Adipocyte (in vitro differentiated cells): ENCODE results near the gene BTG2.

Experiments
- DNase-seq: peaks from one replicate; pipeline ENCODE4 v3.0.0-alpha.2; 2015; ENCODE audit warnings: low read depth
- H3K27me3 ChIP-seq: replicated peaks from 2 replicates; pipeline ENCODE4 v1.7.0; 2013; ENCODE audit warnings: mild to moderate bottlenecking, low read length, moderate library complexity; ENCODE audit not compliant: control insufficient read depth, insufficient read depth
- H3K36me3 ChIP-seq: 2 replicates; pipeline ENCODE4 v1.7.0; 2013; ENCODE audit warnings: low read length, mild to moderate bottlenecking, moderate library complexity; ENCODE audit not compliant: control insufficient read depth, insufficient read depth, severe bottlenecking
- H3K4me1 ChIP-seq: 2 replicates; pipeline ENCODE4 v1.7.0; 2013; ENCODE audit warnings: mild to moderate bottlenecking, low read length, moderate library complexity; ENCODE audit not compliant: control insufficient read depth, insufficient read depth
- H3K4me3 ChIP-seq: 2 replicates; pipeline ENCODE4 v1.7.0; 2013; ENCODE audit warnings: mild to moderate bottlenecking, low read length, moderate library complexity
- H3K9ac ChIP-seq: 2 replicates; pipeline ENCODE4 v1.7.0; 2013; ENCODE audit warnings: mild to moderate bottlenecking, low read length, moderate library complexity
- H3K9me3 ChIP-seq: 2 replicates; pipeline ENCODE4 v1.7.0; 2013; ENCODE audit warnings: mild to moderate bottlenecking, low read length, moderate library complexity; ENCODE audit not compliant: control insufficient read depth

Gene BTG2

DNA sequence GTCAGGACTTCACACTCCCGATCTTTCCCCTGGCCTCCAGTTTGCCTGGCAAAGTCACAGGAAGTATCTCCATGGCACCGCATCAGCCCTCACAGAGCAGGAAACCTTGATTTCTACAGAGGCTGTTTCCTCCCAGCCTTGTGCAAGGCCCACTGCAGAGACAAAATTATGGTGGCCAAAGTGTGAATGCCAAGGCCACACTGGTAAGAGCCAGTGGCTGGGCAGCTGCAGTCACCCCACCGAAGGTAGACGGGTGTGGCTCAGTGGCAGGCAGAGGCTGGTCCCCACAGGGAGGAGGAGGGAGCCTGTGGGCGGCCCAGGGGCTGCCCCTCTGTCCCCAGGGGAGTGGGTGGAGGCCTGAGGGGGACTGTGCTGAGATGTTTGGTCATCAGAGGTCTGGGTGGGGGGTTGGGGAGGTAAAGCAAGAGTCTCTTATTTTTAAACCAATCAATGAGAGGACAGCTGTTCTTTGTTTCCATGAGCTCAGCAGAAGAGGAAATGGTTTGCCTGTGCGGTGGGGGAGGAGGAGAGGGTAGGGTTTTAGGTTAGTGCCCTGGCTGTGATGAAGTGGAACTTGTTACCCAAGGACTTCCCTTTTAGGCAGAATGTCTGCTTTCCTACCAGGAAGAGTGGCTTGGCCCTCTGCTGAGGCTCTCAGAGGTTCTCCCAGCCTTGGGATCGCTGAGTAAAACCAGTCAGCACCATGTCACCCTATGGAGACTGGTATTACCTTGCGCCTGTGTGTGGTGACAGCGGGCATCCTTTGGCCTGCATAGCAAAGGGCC lies 18.0 kb upstream of the BTG2 start:
- no peaks in the 10 kb centered on the region for H3K36me3 ChIP-seq
- H3K9ac ChIP-seq: no peak overlapping the region
- H3K4me1 ChIP-seq: peaks cover 19% of the 10 kb centered on the region
- H3K27me3 ChIP-seq: peaks cover 10% of the 10 kb centered on the region
- DNase-seq: no peak
- H3K4me3 ChIP-seq: no peak overlapping the region
- no peaks in the 10 kb centered on the region for H3K9me3 ChIP-seq

DNA sequence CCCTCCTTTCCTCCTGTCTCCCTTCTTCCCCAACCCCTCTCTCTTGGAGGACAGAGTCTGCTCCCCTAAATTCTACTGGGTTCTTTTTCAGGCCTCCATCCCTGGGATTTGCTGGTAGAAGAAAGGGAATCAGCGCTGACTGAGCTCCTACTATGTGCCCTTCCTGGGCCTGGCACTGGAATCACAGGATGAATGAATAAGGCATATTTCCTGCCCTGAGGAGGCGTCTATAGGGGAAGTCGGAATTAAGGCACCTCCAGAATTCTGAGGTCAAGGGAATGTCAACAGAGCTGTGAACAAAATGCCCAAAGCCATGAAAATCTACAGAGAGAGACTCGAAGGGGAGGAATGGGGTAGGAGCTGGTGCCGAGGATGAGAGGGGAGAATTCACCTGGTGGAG lies 17.4 kb upstream of the BTG2 start:
- H3K4me1 ChIP-seq: peaks cover 19% of the 10 kb centered on the region
- H3K27me3 ChIP-seq: peaks cover 10% of the 10 kb centered on the region

DNA sequence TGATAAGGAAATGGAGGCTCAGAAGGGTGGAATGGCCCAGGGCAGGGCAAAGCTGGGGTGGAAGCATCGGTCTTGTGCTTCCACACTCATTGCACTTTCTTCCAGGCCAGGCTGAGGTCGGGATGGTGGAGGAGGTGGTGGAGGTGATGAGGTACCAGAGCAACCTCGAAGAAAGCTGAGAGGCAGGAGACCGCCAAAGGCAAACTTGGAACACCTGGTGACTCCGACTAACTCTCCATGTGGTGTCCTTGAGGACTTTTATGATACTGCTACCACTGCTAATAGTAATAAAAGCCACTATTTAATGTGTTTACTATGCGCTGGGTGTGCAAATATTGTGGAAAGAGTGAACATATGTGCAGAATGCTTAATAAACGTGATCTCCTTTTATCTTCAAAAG lies 16.9 kb upstream of the BTG2 start:
- DNase-seq: no peak
- peaks cover 19% of the 10 kb centered on the region for H3K4me1 ChIP-seq
- H3K4me3 ChIP-seq: no peak overlapping the region
- no peak overlapping the region for H3K9ac ChIP-seq
- peaks cover 10% of the 10 kb centered on the region for H3K27me3 ChIP-seq
- H3K9me3 ChIP-seq: no peaks in the 10 kb centered on the region
- no peaks in the 10 kb centered on the region for H3K36me3 ChIP-seq

More for the DNA sequence above, 17.4 kb upstream of the BTG2 start:
- no peak for DNase-seq
- no peak overlapping the region for H3K9ac ChIP-seq
- H3K4me3 ChIP-seq: no peak overlapping the region
- H3K9me3 ChIP-seq: no peaks in the 10 kb centered on the region
- H3K36me3 ChIP-seq: no peaks in the 10 kb centered on the region

DNA sequence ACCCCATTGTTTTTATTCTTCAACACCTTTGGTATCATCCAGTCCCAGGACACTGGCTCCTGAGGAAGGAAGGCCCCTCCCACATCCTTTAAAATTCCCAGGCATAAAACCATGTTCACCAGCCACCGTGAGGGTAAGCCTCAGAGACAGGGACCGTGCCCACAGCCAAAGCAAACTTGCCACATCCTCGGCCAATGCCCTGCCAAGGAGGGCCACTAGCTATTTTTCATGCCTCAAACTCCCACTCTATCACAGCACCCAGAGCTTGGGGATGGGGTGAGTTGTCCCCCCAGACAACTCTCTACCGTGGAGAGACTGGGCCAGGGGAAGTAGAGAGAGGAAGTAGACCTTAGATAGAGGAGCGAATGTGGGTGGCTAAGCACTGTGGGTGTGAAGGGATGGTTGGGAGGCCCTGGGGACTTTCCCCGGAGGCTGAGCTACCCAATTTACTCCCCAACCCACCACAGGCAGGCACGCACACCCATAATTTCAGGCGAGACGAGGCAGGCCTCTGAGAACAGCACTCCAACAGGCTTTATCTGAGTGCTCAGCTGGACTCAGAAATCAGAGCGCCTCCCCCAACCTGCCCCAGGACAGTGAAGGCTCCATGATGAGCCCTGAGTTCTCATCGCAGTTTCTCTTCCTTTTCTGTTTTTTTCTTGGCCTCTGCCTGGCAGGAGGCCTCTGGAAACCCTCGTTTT lies 15.9 kb upstream of the BTG2 start:
- Histone ChIP-seq H3K4me1 (peaks cover 19% of the 10 kb centered on the region), H3K36me3 (no peaks in the 10 kb centered on the region)

DNA sequence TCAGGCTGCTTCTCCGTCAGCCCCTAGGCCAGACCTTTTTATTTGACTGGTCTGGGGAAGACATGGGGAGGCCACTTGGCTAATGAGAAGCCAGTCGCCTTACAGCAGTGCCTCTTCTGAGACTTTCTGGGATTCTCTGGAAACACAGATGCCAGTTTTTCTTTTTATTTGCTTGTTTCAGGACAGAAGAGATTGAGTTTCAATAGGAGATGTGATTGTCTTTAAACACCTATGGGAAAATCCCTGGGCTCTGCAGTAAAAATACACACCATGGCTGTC lies 15.4 kb upstream of the BTG2 start:
- peaks cover 19% of the 10 kb centered on the region for H3K4me1 ChIP-seq
- H3K4me3 ChIP-seq: no peak overlapping the region
- H3K9me3 ChIP-seq: no peaks in the 10 kb centered on the region
- peaks cover 7% of the 10 kb centered on the region for H3K27me3 ChIP-seq
- no peak overlapping the region for H3K9ac ChIP-seq
- no peaks in the 10 kb centered on the region for H3K36me3 ChIP-seq
- DNase-seq: no peak

More for the DNA sequence above, 15.9 kb upstream of the BTG2 start:
- Histone ChIP-seq H3K27me3 (peaks cover 12% of the 10 kb centered on the region), H3K9ac (no peak overlapping the region), H3K9me3 (no peaks in the 10 kb centered on the region), H3K4me3 (no peak overlapping the region)
- no peak for DNase-seq

DNA sequence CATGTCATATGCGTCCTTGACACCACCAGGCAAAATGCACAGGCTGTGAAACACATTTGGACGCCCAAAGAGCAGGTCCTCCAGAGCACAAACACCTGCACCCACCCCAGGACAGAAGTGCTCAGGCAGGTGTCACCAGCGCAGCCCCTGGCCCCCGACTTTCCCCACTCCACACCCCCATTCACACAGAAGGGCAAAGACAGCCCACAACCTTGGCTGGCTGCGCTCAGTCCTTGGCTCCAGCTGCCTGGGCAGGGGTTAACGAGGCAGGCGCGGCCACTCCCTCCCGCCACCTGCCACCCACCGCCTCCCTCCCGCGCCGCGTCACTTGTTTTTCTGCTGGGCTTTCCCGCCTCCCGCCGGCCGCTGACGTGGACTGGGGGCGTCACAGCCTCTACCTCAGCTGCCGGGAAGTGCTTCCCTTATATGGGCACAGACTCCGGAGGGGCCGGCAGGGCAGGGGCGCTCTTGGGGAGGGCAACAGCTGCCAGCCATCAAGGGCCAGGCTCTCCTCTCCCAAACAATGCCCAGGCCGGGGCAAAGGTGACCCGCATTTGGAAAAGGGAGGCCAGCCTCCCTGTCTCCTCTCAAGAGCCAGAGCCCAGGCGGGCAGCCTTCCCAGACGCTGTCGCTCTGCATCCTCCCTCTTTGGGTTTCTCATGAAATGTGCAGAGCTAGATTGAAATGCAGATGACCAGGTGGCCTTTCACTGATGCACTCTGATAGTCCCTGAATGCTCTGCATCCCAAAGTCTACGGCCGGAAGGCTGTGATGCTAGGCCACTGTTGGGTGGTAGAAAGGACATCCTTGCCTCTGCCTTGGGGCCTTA lies 14.8 kb upstream of the BTG2 start:
- peak; percentile 63 for DNase-seq
- Histone ChIP-seq H3K9ac (no peak overlapping the region), H3K4me1 (peaks cover 19% of the 10 kb centered on the region), H3K36me3 (no peaks in the 10 kb centered on the region), H3K4me3 (no peak overlapping the region), H3K27me3 (peaks cover 7% of the 10 kb centered on the region), H3K9me3 (no peaks in the 10 kb centered on the region)

DNA sequence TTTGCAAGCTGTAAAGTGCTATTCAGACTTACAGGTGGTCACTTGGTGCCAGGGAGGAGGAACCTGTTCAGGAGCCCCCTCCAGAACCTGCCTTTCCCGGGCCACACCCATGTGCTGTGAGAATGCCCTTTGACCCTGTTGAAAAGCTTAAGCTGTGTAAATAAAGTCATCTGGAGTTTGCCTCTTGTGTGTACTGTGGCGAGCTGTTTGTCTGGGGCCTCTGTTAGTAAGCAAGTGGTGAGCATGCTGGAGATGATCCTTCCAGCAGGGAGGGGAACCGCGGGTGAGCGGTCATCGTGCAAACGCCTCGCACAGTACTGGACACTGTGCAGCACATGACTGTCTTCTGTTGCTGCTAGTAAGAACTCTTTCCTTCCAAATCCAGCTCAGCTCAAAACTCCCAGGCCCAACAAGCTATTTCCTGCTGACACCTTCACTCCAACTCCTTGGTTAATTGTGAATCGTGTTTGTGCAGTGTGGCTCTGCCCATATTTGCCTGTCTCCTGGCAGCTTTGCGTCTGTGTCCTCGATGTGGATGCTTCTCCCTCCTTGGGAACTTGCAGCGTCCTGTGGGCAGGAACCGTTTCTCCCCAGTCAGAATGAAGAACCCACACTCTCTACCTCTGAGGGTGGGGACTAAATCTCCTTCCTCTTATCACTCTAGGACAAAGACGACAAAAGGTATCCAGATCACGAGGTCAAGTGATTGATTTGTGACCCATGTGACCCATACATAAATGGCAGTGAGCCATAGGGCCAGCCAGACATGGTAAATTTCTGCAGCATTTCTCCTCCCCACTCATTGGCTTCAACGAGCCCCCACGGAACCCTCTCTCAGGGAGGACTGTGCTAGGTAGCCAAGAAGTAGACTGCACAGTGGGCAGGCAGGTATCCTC lies 13.9 kb upstream of the BTG2 start:
- H3K4me1 ChIP-seq: peaks cover 14% of the 10 kb centered on the region
- H3K9me3 ChIP-seq: no peaks in the 10 kb centered on the region
- peaks cover 6% of the 10 kb centered on the region for H3K27me3 ChIP-seq
- no peak overlapping the region for H3K9ac ChIP-seq
- H3K36me3 ChIP-seq: no peaks in the 10 kb centered on the region
- no peak for DNase-seq
- H3K4me3 ChIP-seq: no peak overlapping the region

DNA sequence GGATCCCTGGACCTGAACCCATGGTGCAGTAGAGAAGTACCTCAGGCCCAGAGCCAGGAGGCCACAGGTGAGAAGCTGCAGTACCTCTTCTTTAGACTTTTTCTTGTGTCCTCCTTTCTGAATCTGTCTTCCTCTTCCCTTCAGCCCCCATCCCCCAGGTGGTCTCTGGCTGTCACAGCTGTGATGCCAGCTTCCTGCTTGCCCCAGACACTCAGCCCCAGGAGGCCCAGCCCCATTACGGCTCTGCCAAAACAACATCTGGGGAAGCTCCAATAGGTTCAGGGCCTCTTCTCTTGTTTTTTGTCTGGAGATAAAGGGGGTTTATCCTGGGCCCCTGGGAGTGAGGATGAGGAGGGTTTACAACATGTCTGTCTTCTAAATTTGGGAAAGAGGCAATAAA lies 9.5 kb upstream of the BTG2 start:
- Histone ChIP-seq H3K4me3 (no peak overlapping the region), H3K9me3 (no peaks in the 10 kb centered on the region), H3K36me3 (no peaks in the 10 kb centered on the region), H3K9ac (no peak overlapping the region), H3K4me1 (peaks cover 4% of the 10 kb centered on the region), H3K27me3 (peaks cover 10% of the 10 kb centered on the region)
- no peak for DNase-seq

DNA sequence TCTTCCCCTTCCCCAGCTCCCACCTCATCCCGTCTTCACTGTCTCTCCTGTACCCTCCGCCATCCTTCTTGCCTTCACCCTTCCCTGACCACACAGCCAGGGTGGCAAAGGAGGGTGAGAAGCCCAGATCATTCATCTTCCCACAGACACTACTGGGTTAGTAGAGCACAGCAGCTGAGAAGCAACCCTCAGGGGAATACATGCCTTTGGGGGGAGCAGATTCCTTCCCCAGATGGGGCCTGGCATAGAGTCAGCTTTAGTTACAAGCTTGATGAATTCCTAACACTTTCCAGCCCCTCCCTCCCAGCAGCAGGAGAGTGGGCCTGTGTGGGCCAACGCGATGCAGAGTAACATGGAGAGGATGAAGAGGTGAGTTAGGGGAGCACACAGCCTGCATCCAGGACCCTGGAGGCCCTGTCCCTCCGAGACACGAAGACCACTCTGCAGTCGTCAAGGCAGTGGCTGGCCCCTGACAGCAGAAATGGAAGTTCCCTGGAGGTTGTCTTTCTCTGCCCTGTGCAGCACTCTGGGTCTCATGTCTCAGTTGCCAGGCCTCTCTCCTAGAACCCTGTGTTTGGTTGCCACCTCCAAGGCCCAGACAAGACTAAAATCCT lies 8.8 kb upstream of the BTG2 start:
- H3K4me1 ChIP-seq: no peaks in the 10 kb centered on the region
- peaks cover 10% of the 10 kb centered on the region for H3K27me3 ChIP-seq
- H3K36me3 ChIP-seq: no peaks in the 10 kb centered on the region
- H3K9ac ChIP-seq: no peak overlapping the region
- peak; percentile 68 for DNase-seq
- H3K4me3 ChIP-seq: no peak overlapping the region
- H3K9me3 ChIP-seq: no peaks in the 10 kb centered on the region

DNA sequence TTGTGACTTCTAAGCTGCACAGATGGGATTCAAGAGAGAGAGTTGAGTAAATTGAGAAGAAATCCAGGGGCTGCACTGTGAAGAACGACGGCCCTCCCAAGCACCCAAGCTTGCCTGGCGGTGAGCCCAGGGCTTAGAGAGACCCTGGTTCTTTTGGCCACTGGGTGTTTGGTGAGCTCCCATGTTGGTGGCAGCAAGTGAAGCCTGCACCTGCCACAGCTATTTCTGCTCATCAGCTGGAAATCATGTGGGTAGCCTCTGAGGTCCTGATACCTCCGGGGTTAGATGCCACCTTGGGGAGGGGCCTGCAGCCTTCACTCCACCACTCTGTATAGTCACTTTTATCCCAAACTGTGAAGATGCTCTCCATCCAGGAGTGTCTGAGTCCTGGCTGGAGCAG lies 6.2 kb upstream of the BTG2 start:
- DNase-seq: no peak

More for the DNA sequence above, 6.2 kb upstream of the BTG2 start:
- H3K4me1 ChIP-seq: no peaks in the 10 kb centered on the region
- no peaks in the 10 kb centered on the region for H3K9me3 ChIP-seq
- H3K4me3 ChIP-seq: no peak overlapping the region
- H3K9ac ChIP-seq: no peak overlapping the region
- H3K27me3 ChIP-seq: peaks cover 7% of the 10 kb centered on the region
- no peaks in the 10 kb centered on the region for H3K36me3 ChIP-seq
